IPS-NIHi11 (cell line): ENCODE results near the gene KRT17.
"Not testable (repeated sequence)": the region's sequence is repeated elsewhere in the genome, so short reads cannot be mapped to it uniquely, and the experiment has no call there.

Experiments used
- DNase-seq: peaks from one replicate; pipeline ENCODE4 v3.0.0; 2012; ENCODE audit warnings: mixed read lengths, low spot score

Gene KRT17

DNA sequence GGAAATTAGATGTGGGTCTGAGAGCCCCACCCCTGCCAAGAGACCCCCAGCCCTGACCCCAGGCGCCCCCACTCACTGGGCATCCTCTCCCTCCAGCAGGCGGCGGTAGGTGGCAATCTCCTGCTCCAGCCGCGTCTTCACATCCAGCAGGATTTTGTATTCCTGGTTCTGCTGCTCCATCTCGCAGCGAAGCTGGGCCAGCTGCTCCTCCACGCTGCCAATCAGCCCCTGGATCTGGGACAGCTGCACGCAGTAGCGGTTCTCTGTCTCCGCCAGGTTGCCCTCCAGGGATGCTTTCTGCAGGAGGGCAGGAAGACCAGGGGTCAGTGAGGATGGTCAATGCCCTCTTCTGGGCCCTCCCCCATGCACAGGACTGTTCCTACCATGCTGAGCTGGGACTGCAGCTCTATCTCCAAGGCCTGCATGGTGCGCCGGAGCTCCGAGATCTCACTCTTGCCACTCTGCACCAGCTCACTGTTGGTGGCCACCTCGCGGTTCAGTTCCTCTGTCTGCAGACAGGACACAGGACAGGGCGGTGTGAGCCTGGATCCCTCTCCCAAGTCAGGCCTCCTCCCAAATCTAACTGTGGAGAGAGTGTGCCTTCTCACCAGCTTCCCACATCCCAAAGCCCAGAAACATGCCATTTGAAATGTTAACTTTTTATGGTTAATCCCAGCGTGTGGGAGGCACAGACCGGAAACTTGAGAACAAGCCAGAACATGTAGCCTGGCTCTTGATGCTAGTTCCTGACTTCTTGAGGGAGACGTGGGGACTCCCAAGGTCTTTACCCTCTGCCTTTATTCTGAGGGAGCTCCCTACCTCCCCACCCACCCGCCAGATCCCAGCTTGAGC lies 3.6 kb downstream of the KRT17 start:
- DNase-seq = no peak

DNA sequence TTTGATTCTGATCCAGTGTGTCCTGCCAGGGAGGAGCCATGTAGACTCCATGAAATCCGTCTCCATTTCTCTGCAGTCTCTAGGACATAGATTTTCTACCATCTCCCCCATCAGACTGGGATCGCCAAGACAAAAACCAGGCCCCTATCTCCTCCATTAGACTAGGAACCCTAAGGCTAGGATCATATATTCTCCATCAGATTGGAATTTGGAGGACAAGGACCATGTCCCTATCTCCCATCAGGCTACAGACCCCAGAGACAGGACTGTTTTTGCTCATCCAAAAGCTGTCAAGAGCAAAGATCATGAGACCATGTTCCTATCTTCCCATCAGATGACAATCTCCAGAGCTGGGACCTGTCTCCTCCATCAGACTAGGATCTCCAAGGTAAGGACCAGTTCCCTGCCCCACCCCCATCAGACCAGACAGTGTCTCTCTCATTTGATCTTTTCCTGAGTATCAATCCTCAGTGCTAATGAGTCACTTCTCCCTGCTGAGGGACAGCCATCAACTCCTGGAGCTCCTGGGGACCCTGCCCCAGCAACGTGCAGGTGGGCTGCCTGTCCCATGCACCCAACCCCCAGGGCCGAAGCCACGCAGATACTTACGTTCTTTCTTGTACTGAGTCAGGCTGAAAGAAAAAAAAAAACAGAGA lies 4.3 kb downstream of the KRT17 start:
- DNase-seq = not testable (repeated sequence)

DNA sequence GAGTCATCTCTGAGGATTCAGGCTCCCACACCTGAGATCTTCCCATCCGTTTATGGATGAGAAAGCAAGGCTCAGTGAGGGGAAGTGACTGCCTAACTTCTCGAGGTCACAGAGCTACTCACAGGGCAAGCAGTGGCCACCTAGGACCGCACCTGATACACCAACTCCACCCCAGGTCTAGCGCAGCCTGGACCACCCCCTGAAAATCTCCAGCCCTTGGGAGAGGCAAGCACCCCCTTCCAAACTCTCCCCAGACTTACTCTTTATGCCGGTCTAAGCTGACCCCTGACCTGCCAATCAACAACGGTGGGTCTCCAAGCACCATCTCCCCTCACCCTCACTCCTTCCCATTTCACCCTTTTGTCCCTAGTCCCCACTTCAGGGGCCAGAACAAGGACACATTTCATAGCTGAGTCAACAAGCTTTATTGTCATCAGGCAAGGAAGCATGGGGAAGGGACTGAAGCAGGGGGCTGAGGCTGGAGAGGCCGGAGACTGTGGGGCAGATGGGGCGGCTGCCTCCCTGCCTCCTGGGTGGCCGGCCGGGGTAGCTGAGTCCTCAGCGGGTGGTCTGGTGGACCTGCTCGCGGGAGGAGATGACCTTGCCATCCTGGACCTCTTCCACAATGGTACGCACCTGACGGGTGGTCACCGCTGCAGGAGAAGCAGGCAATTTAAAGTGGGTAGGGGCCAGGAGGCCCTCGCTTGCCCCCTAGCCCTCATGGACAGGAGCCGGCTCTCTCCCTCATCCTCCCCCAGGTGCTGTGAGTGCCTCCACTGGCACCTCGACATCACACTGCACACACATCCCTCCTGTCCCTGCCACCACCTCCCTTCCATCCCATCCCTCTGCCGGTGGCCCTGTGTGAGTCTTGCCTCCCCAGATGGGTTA lies 5.1 kb downstream of the KRT17 start:
- DNase-seq = no peak

DNA sequence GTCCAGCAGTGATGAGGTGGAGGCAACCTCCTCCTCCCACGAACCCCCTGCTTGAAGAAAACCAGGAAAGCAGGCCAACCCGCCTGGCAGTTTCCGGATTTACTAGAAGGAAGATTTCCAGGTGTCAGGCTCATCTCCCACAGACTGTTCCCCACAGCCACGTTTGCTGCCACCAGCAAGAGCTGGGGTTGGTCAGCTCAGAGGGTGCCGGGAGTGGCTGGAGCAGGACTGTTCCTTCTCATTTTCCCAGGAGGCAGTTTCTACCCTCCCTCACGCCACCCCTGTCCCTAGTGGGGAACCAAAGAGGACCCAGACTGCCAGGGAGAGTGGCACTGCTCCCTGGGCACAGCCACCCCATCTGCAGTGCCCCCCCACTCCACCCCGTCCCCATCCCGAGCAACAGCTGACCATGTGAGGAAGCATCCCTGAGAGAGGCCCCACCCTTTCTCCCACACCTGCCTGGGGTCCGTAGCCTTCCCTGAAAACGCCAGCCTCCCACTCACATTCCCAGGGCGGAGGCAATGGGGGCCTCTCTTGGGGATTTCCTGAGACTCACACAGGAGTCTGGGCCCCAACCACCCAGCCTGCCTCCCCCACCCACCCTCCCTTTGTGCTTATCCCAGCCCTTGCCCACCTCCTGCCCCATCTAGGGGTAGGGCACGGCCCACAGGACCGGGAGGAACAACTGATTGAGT lies 5.9 kb downstream of the KRT17 start:
- no peak for DNase-seq

DNA sequence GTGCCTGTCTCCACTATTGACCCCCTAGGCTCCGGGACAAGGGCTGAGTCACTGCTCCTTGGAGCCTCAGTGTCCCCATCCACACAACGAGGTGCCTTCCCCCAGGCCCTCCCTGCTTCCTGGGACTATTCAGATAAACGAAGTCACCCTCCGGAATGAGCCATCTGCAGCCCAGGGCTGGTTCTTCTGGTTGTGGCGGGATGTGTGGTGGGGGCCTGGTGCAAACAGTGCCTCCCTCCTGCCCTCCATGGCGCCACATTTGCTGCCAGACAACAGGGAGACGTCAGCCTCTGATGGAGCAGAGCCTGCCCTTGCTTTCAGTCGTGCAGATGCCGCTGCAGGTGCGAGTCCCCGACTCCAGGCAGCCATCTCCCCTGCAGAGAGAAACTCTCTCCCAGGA lies 6.7 kb downstream of the KRT17 start:
- no peak for DNase-seq

DNA sequence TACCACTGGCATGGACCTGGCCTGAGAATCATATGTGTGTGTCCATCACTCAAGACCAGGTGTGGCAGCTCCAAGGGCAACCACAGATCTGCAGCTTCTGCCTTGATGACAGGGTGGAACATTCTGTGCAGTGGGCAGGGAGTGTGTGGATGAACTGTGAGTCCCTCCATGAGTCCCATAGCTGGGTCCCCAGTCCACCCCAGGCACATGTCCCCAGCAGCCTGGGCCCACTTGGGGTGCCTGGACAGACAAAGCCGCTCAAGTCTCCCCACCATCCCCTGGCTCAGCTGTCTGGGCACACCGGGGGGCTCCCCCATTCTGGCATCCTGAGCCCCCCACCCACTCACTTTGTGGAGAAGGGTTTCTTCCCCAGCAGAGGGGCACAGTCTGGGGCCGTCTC lies 7.2 kb downstream of the KRT17 start:
- DNase-seq = no peak

DNA sequence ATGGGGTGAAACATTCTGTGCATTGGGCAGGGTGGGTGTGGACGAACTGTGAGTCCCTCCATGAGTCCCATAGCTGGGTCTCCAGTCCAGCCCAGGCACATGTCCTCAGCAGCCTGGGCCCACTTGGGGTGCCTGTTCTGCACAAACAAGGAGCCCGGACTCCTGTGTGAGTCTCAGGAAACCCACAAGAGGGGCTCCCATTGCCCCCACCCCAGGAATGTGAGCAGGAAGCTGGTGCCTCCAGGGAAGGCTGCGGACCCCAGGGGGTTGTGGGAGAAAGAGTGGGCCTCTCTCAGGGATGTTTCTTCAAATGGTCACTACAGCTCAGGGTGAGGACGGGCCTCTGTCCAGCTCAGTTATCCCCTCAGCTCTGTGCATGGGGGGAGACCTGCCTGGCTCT lies 7.9 kb downstream of the KRT17 start:
- not testable (repeated sequence) for DNase-seq

DNA sequence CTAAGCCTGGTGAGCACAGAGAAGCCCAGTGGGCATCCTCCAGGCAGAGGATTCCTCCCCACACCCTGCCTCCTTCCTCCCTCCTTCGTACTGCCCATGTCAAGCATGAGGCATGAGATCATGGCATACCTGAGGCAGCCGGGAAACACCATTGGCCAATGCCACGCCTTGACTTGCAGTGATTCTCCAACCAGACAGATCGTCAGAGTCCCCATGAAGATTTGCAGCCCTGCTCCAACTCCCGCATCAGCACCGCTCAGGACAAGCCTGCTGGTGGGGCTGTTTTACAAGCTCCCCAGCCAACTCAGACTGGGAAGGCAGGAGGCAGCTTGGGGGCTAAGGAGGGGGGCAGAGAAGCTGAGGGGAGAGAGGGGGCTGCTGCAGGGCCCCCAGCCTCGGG lies 8.9 kb downstream of the KRT17 start:
- peak; percentile 63 for DNase-seq

DNA sequence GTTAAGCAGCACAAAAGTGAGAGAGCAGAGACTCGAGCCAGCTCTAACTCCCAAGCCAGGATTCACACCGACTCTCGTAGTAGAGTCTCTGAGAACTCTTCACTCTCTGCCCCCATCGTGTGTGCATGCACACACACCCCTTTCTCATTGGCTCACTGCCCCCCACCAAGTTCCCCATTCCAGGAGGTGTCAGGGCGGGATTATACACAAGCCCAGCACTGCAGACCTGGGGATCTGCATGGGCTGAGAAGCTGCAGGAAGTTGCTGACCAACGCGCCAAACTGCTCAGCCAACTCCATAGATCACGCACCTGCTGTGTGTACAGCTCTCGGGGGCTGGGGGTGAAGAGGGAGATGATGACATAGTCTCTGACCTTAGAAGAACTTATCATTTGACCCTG lies 9.6 kb downstream of the KRT17 start:
- DNase-seq = not testable (repeated sequence)

DNA sequence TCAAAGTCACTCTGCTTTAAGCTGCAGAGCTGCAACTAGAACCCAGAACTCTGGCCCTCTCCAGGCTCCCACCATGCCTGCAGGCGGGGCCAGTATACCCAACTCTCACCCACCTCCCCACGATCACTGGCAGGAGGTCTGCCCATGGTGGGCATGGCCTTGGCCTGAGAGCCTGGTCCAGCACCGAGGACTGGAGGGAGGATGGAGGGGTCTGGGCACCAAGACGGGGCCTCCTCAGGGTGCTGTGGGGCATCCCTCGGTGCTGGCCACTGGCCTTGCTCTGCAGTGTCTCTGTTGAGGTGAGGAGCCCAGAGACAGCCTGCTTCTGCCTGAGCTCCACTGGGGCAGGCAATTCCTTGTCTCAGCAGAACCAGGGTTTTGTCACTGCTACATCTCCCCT lies 10.3 kb downstream of the KRT17 start:
- DNase-seq = no peak

DNA sequence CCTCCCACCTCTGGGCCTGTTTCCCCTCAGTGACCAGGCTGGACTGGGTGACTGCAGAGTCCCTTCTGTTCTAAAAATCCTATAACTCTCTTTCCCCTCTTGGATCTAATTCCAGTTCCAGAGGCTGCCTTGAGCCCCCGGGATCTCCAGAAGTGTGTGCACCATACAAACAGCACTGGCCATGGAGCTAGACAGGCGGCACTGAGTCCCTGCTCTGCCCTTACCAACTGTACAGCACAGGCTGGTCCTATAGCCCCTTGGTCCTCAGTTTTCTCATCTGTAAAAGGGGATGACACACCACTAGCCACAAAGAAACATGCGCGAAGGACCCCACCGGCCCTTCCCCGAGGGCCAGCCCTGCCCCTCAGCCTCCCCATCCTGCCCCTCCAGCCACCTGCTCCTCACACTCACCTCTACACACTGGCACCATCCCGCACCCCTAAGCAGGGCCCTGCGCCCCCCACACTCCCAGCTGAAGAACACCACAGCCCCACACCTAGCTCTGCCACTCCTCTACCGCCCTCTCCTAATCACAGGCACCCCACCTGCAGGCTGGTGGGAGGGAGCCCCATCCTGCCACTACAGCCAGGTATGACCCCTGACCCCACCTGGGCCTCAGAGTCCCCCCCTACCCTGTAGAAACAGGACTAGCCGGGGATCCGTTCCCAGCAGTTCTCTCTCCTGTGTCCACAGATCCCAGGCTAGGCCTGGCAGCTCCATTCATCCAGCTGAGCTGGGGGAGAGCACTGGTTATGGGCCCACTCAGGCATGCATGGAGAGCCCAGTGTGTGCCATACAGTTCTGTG lies 10.9 kb downstream of the KRT17 start:
- no peak for DNase-seq

DNA sequence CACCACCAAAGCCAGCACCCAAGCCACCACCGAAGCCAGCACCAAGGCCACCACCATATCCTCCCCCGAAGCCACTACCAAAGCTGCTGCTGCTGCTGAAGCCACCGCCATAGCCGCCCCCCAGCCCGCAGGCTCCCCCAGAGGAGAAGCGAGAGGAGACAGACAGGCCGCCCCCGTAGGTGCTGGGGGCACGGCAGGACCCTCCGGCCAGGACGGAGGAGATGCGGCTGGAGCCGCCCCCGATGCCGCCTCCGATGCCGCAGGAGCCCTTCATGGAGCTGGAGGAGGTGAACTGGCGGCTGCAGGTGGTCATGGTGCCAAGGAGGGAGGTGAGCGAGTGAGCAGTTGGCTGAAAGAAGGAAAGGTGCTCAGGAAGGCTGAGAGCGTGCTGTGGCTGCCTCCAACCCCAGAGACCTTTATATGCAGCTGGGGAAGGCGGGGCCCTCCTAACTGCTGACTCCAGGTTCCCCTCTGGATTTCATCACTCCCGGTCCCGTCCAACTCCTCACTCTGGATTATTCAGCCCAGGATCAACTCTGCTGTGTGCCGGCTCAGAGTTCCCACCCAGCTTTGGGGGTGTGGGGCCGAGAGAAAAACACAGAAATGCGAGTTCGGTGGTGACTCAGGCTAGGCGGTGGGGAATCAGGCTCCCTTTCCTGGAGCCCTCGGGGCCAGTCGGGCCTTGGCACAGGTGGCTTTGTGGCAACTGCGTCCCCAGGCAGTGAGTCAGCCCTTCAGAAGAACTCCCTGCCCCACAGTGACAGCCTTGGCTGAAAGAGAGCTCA lies 11.8 kb downstream of the KRT17 start, which contains the start of gene KRT16:
Gene KRT16 (minus strand): TSS at position 392 of the 785 bp plus-strand sequence. CDS start 79 bp downstream, at position 313.
- DNase-seq = not testable (repeated sequence)

DNA sequence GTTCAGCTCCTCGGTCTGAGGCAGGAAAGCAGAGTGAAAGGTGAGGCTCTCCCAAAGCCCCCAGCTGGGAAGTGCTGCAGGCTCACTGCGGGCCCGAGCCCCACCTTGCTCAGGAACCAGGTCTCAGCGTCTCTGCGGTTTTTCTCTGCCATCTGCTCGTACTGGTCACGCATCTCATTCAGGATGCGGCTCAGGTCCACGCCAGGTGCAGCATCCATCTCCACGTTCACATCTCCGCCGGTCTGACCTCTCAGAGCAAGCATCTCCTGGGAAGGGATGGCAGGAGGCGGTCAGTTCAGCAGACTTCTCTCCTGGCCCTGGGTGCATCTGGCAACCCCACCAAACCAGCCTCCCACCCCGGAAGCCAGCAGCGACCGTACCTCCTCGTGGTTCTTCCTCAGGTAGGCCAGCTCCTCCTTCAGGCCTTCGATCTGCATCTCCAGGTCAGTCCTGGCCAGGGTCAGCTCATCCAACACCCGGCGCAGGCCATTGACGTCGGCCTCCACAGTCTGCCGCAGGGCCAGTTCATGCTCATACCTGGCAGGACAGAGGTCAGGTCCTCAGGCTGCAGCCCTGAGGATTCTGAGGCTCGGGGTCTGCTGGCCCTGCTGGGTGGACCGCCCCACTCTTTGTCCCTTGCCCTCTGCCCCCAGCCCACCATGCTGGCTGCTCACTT lies 13.3 kb downstream of the KRT17 start:
- DNase-seq = no peak

DNA sequence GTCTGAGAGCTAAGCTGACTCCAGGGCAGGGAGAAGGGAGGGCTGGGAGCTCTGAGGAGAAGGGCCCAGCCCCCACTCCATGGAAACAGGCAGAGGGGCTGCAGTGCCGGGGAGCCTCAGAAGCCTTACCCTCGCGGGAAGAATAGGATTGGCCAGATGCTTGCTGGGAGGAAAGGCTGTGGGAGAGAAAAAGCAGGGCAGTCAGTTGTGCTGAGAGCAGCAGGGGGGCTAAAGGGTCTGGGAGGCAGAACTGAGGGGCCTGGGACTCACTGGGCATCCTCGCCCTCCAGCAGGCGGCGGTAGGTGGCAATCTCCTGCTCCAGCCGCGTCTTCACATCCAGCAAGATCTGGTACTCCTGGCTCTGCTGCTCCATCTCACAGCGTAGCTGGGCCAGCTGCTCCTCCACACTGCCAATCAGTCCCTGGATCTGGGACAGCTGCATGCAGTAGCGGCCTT lies 14.3 kb downstream of the KRT17 start:
- not testable (repeated sequence) for DNase-seq

DNA sequence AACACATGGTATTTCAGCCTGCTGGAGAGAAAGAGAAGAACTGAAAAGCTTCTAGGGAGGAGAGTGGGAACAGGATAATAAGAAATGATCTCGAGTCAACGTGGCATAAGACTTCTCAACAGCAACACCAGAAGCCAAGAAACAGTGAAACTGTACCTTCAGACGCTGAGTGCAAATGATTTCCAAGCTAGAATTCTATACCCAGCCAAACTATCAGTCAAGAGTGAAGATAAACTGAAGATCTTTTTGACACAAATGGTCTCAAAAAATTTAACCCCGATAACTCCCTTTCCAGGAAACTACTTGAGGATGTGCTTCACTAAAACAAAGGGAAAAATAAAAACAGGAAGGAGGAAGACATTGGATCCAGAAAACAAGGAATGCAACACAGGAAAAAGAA lies 17.4 kb downstream of the KRT17 start:
- DNase-seq = not testable (repeated sequence)

DNA sequence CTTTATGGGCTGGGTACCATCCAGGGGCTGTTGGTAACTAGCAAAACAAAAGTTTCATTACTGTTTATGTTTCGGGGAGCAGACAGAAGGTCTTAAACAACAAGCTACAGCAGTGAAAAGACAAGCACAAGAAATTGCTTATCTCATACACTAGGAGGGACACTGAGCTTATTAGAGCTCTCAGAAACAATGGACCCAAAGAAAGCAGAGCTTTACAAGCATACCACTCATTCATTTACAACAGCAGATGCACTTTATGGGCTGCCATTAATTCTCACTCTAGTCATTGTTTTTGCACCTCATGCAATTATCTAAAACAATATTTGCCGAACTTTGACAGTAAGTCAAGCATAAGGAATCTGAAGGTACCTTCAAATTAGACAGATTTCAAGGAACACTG lies 21.9 kb downstream of the KRT17 start:
- DNase-seq = no peak

DNA sequence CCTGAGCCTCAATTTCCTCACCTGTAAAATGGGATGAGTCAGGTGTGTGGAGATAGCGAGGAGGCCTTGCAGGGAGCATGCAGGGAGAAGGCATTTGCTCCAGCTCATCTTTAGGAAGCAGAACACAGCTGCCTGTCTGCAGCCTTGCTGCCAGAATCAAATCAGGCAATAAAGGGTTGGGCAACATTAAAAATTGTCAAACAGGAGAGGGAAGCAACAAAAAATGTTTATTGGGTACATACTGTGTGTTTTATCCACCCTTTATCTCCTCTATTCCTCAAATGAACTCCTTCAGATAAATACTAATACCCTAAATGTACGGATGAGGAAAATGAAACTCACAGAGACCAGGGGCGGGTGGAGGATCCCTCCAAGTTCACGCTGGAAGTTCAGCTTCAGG lies 24.1 kb downstream of the KRT17 start:
- no peak for DNase-seq

DNA sequence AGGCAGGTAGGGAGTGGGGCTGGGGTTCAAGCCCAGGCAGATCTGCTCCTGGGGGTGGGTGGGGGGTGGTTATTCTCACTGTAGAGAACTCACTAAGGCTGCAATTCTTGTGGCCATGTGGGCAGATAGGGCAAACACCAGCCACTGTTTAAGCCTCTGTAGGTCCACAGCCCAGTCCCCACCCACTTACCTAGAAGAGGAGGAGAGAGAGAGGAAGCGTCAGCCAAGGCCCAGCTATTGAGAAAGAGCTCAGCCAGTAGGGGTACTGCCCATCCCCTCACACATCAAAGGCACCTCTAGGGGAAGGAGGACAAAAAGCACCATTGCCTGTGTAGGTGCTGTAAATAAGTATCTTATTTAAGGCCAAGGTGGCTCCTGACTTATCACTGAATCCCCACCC lies 24.7 kb downstream of the KRT17 start:
- no peak for DNase-seq

DNA sequence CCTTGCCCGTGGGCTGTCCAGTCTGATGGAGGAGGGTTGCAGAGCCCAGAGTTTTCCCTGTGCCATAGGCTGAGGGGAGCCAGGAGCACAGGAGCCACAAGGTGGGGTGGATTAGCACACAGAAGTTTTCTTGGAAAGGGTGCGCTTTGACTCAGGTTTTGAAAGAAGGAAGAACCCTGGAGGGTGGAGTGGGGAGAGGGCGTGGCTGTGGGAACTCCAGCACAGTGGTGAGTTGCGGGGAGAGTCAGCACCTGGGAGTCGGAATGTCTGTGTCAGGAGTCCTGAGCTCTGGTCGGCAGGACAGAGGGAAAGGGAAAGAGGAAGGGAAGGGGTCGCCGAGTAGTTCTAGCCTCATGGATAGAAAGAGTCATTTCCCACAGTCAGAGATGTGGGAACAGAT lies 28.8 kb downstream of the KRT17 start:
- no peak for DNase-seq
